Activated CD8-positive, alpha-beta memory T cell treated with anti-CD3 and anti-CD28 coated beads, Interleukin-2, amount 50 U/mL, for 1 hour (primary cell): ENCODE data around the gene ZNF225.
A peak's percentile ranks its signal among the peaks of the same experiment; 100 is the strongest.
"Not testable (repeated sequence)": the region's sequence is repeated elsewhere in the genome, so short reads cannot be mapped to it uniquely, and the experiment has no call there.

ENCODE experiments used
- DNase-seq: peaks from one replicate; pipeline ENCODE4 v3.0.0-alpha.2; 2020; ENCODE audit errors: extremely low read depth

Gene ZNF225

GRCh38 chr19:44113138-44113783 is at the start of gene ZNF225:
Gene ZNF225 (plus strand): TSS chr19:44113399. CDS start chr19:44115828, 2,429 bp downstream.
- DNase-seq, result peak; percentile 49

GRCh38 chr19:44066305-44066704 is 46.9 kb upstream of the ZNF225 start:
- DNase-seq, result no peak

GRCh38 chr19:44069415-44069814 is 43.8 kb upstream of the ZNF225 start:
- DNase-seq, result no peak

DNA sequence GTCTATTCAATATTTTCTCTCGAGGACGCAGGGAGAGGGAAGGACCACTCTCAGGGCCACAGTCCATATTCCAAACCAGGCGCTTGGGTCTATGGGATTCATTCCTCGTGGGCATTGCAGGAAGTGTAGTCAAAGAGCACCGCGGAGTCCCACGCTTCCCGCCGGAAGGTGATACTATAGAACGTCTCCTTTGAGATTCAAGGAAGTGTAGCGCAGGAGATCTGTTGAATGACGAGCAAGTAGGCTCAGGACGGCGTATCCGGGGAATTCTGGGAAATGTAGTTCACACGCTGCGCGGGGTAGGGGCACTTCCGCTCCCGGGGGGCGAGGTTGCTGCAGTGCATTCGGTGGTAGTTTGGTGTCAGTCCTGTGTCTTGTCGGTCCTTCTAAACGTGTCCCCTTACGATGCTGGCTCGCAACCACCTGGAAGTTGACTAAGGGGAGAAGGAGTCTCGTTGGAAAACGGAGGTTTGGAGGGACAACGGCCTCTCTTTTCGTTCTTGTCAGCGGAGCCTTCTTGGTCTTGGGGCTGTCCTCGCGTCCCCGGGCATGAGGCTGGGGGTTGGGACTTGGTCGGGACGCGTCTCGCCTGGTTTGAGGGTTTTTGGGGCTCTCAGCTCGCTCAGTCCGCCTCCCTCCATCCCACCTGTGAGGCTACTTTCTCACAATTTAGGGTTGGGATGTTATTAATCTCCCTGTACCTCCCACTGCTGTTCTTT is 41.2 kb upstream of the ZNF225 start, which contains the start of gene ZNF284:
Gene ZNF284 (plus strand): TSS at position 336 of the 719 bp plus-strand sequence. CDS start 4,231 bp downstream, outside the sequence.
- peak; percentile 68 for DNase-seq

GRCh38 chr19:44072543-44073401 is 40.4 kb upstream of the ZNF225 start:
- DNase-seq, result no peak

DNA sequence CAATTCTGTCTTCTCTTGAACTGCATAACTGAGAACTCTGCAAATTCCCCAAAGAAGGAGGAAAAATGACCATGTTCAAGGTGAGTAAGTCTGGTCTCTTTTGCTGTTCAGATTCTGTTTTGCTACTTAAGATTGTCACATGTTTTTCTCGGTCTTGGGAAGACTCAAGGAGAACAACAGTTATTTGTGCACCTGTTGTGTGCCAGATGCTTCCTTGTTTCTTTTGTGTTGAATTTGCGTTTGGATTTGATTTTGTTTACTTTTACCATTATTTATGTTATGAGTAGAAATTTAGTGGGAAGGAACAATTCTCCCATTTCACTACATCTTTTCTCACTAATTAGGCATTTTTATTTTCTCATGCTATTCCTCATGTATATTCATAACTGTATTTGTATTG is 36.9 kb upstream of the ZNF225 start:
- no peak for DNase-seq

DNA sequence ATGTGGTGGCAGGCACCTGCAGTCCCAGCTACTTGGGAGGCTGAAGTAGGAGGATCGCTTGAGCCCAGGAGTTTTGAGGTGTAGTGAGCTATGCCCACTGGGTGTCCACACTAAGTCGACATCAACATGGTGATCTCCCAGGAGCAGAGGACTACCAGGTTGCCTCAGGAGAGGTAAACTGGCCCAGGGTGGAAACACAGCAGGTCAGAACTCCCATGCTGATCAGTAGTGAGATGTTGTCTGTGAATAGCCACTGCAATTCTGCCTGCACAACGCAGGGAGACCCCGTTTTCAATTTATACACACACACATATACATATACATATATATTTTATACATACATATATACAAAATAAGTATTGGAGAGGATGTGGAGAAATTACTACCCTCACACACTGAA is 21.1 kb upstream of the ZNF225 start:
- DNase-seq, result no peak

DNA sequence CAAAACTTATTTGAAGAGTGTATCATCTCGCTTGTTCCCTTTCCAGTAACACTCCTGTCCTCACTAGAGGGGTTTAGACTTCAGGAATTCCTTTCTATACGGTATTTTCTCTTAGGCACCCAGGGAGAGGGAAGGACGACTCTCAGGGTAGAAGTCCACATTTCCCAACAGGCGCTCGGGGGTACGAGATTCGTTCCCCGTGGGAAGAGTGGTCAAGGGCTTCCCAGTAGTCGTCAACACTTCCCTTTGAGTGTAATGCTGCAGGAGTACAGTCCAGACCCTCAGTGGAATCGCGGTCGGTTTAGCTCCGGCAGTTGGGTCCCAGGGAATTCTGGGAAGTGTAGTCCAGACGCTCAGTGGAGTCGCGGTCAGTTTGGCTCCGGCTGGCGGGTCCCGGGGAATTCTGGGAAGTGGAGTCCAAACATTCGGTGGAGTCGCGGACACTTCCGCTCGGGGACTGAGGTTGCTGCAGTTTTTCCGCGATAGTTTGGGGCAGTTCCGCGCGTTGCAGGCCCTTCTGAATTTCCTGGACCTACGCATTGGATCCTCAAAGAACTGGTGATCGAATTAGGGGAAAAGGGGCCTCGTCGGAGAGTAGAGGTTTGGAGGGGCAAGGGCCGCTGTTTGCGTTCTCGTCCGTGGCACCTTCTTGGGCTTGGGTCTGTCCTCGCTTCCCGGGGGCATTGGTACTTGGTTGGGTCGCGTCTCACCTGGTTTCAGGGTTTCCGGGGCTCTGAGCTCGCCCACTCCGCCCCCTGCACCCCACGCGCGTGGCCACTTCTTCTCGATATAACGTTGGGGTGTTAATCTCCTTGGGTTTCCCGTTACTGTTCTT is 19.1 kb upstream of the ZNF225 start, which contains the start of gene ZNF224:
Gene ZNF224 (plus strand): TSS at position 431 of the 835 bp plus-strand sequence. CDS start 3,513 bp downstream, outside the sequence.
- DNase-seq, result peak; percentile 56

DNA sequence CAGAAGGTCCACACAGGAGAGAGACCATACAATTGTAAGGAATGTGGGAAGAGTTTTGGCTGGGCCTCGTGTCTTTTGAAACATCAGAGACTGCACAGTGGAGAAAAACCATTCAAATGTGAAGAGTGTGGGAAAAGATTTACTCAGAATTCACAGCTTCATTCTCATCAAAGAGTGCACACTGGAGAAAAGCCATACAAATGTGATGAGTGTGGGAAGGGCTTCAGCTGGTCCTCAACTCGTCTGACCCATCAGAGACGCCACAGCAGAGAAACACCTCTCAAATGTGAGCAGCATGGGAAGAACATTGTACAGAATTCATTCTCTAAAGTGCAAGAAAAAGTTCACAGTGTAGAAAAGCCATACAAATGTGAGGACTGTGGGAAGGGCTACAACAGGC is 5.4 kb upstream of the ZNF225 start:
- DNase-seq, result no peak

DNA sequence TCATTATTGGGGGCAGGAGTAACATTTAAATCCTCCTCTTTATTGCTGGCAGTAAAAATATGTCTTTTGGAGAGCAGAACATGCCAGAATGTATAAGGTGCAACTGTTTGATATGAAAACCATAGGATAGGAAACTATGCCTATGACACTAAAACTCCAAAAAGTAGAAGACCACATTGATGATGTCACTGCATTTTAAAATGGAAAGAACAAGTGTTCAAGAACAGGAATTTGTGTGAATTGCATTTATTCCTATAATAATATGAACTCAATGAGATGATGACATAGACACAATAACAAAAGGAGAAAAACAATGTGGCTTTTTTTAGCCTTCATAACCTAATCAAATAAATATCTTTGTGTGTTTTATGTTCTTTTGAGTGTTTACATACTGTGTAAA is 3.7 kb upstream of the ZNF225 start:
- DNase-seq, result no peak

GRCh38 chr19:44111910-44112463 is 1.2 kb upstream of the ZNF225 start:
- no peak for DNase-seq

- no peak for DNase-seq
These were observed 429 bp upstream of the ZNF225 start for GRCh38 chr19:44112802-44113137.

DNA sequence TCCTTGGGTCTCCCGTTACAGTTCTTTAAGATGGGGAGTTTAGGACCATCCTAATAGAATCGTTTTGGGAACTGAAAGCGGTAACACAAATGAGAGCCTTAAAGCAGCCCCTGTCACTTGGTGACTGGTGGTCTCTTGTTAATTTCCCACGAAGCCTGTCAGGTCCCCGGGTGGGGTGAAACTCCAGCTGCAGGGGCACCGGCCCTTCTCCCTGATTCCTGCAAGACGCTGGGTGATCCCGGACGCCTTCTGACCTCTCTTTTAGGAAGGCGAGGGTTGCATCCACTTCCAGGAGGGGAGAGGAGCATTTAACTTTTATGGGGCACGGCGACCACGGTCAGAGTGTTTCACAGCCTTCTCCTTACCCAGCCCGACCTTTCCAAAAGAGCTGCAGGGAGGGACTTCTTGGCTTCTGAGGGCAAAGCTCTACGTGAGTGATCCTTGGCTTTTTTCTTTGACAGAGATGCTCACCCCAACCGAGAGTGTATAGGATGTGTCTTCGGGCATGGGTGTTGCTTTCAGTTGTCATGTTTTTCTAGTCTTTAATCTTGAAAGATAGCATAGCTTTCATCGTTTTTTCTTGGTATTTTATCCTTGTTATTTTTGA is 688 bp downstream of the ZNF225 start:
- DNase-seq, result no peak

DNA sequence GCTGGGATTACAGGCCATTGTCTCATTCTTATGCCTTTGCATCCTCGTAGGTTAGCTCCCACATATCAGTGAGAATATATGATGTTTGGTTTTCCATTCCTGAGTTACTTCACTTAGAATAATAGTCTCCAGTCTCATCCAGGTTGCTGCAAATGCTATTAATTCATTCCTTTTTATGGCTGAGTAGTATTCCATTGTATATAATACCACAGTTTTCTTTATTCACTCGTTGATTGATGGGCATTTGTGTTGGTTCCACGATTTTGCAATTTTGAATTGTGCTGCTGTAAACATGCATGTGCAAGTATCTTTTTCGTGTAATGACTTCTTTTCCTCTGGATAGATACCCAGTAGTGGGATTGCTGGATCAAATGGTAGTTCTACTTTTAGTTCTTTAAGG is 8.0 kb downstream of the ZNF225 start:
- DNase-seq, result not testable (repeated sequence)

- no peak for DNase-seq
These were observed 18.8 kb downstream of the ZNF225 start for GRCh38 chr19:44131955-44132354.

GRCh38 chr19:44141191-44142058 is 28.2 kb downstream of the ZNF225 start, which contains the start of gene ZNF234:
Gene ZNF234 (plus strand): TSS chr19:44141554. CDS start chr19:44144633, 3,079 bp downstream.
- peak; percentile 43 for DNase-seq

- no peak for DNase-seq
These were observed 28.8 kb downstream of the ZNF225 start for GRCh38 chr19:44142059-44142433.

DNA sequence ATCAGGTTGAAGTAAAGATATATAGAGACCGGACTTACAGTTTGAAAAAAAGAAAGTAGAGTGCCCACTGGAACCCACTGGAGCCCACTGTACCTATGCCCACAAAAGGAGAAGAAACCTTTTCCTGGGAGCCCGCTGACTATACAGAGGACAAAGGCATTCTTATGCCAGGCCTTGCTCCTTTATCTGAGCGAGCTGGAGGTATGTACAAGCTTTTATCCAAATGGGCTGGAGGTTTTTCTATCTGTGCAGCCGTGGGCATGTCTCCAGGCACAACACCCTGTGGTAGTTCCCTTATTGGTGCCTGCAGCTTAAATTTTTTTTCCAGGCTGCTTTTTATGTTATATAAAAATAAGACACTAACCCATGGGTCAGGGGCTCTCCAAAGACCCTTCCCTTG is 36.6 kb downstream of the ZNF225 start:
- DNase-seq, result no peak

DNA sequence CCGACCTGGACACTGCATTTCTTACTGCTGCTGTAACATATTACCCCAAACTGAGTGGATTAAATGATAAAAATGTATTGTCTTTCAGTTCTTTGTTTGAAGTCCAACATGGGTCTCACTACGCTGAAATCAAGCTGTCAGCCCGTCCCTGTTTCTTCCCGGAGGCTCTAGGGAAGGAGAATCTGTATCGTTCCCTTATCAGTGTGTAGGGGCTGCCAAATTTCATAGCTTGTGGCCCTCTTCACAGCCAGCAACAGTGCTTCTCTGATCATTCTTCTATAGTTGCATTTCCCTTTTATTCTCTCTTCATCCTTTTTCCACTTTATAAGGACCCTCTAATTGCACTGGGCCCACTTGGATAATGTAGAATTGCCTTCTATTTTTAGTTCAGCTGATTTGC is 38.3 kb downstream of the ZNF225 start:
- no peak for DNase-seq

DNA sequence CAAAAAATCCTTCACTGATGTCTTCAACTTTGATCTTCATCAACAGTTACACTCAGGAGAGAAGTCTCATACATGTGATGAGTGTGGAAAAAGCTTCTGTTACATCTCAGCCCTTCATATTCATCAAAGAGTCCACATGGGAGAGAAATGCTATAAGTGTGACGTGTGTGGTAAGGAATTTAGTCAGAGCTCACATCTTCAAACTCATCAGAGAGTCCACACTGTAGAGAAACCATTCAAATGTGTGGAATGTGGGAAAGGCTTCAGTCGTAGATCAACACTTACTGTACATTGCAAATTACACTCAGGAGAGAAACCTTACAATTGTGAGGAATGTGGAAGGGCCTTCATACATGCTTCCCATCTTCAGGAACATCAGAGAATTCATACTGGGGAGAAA is 43.3 kb downstream of the ZNF225 start:
- DNase-seq, result no peak
